Measurements from ENCODE around the gene MMP1.
"Not testable (repeated sequence)": the region's sequence is repeated elsewhere in the genome, so short reads cannot be mapped to it uniquely, and the experiment has no call there.

MMP1 gene

GRCh38 chr11:102746746-102747578 is 51.0 kb downstream of the MMP1 start:
- not testable (repeated sequence) for H3K4me1 ChIP-seq (ENCODE audit: control insufficient read depth, insufficient read depth, low read length); H3K36me3 ChIP-seq (ENCODE audit: control insufficient read depth, insufficient read depth, low read length); H3K27ac ChIP-seq (ENCODE audit: low read depth, low read length); H3K4me3 ChIP-seq (ENCODE audit: low read length); H3K27me3 ChIP-seq (ENCODE audit: control insufficient read depth, insufficient read depth, low read length); H3K9ac ChIP-seq (ENCODE audit: low read length)

Measured in rectal smooth muscle tissue (tissue), 1 donor.